ENCODE data around the gene SGMS1. TPM values are rescaled to one million over a fixed set of nuclear protein-coding genes. Genes with fewer than 3 reads are reported as not detected.

SGMS1 gene
- polyA plus RNA-seq, 1 donor from 2014 or later, result 8.0 TPM

DNA sequence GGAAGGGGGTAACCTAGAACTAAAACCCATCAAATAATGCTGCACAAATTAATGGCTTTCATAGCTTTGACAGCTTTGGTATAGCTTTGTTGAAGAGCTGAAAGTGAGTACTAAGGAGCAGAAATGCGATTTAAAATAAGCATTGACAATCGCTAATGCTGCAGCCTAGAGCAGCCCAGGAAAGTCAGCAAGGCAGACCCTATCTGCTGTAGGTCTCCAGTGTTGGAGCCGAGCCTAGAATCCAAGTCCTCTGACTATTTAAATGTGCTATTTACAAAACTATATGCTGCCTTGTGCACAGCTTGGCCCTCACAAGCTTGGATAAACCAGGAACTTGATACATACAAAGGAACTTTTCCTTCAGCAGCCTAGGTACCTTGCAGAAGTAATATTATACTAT is 307.6 kb downstream of the SGMS1 start:
- TF ChIP-seq RAD21 (conservative IDR thresholded peaks at IDR 0.05) (no peak), EP300 (conservative IDR thresholded peaks at IDR 0.05; ENCODE audit: poor library complexity, severe bottlenecking) (no peak), MXI1 (conservative IDR thresholded peaks at IDR 0.05; ENCODE audit: poor library complexity, severe bottlenecking) (no peak)
- Histone ChIP-seq H3K4me2 (ENCODE audit: low read length) (no peak overlapping the region), H3K27me3 (ENCODE audit: insufficient read depth, low read depth, low read length) (no peaks in the 10 kb centered on the region), H3K4me3 (ENCODE audit: low read length) (no peak overlapping the region), H2AFZ (ENCODE audit: low read depth, low read length) (no peak overlapping the region), H3K9ac (ENCODE audit: low read length) (no peak overlapping the region), H3K9me2 (ENCODE audit: insufficient read depth, low read length) (no peaks in the 10 kb centered on the region), H4K20me1 (ENCODE audit: insufficient read depth) (no peaks in the 10 kb centered on the region), H3K9me3 (ENCODE audit: low read length) (no peaks in the 10 kb centered on the region), H3K36me3 (ENCODE audit: insufficient read depth, low read length) (no peaks in the 10 kb centered on the region), H3K79me2 (replicated peaks; ENCODE audit: insufficient read depth, low read length) (no peaks in the 10 kb centered on the region), H3F3A (ENCODE audit: insufficient read depth, low read length, poor library complexity, severe bottlenecking) (no peaks in the 10 kb centered on the region), H3K27ac (ENCODE audit: low read length) (no peak overlapping the region)

DNA sequence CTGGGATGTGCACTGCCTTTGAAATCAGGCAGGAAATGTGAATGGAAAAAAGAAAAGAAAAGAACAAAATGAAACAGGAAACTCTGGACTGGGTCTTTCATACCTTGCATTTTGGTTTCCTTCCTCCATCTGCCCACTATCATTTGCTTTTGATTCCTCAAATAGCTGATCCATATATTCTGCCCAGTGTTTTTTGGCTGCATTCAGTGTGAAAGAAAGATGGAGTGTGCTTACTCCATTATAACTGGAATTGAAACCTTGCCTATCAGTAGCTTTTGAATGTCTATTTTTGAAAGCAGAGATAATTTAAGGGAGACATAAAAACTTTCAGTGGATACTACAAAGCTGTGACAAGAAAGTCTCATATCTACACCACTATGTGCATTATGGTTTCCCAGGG is 308.3 kb downstream of the SGMS1 start:
- H3K9ac ChIP-seq (ENCODE audit: low read length), result no peak overlapping the region
- H3K9me3 ChIP-seq (ENCODE audit: low read length), result no peaks in the 10 kb centered on the region
- no peak overlapping the region for H3K4me3 ChIP-seq (ENCODE audit: low read length)
- H3K27ac ChIP-seq (ENCODE audit: low read length), result no peak overlapping the region
- H3K4me2 ChIP-seq (ENCODE audit: low read length), result no peak overlapping the region
- H4K20me1 ChIP-seq (ENCODE audit: insufficient read depth), result no peaks in the 10 kb centered on the region
- no peaks in the 10 kb centered on the region for H3K9me2 ChIP-seq (ENCODE audit: insufficient read depth, low read length)
- H3K36me3 ChIP-seq (ENCODE audit: insufficient read depth, low read length), result no peaks in the 10 kb centered on the region
- H3F3A ChIP-seq (ENCODE audit: insufficient read depth, low read length, poor library complexity, severe bottlenecking), result no peaks in the 10 kb centered on the region
- H3K79me2 ChIP-seq (replicated peaks; ENCODE audit: insufficient read depth, low read length), result no peaks in the 10 kb centered on the region
- no peak overlapping the region for H2AFZ ChIP-seq (ENCODE audit: low read depth, low read length)
- no peak for TF ChIP-seq POLR2AphosphoS5 (IDR thresholded peaks at IDR 0.05)
- no peak for TF ChIP-seq EZH2 (IDR thresholded peaks at IDR 0.05; ENCODE audit: borderline replicate concordance, insufficient read depth, low read length, poor library complexity, severe bottlenecking)
- TF ChIP-seq SMC3 (conservative IDR thresholded peaks at IDR 0.05; ENCODE audit: poor library complexity), result no peak
- no peak for TF ChIP-seq EP300 (conservative IDR thresholded peaks at IDR 0.05; ENCODE audit: poor library complexity, severe bottlenecking)
- TF ChIP-seq, protein P1, sequence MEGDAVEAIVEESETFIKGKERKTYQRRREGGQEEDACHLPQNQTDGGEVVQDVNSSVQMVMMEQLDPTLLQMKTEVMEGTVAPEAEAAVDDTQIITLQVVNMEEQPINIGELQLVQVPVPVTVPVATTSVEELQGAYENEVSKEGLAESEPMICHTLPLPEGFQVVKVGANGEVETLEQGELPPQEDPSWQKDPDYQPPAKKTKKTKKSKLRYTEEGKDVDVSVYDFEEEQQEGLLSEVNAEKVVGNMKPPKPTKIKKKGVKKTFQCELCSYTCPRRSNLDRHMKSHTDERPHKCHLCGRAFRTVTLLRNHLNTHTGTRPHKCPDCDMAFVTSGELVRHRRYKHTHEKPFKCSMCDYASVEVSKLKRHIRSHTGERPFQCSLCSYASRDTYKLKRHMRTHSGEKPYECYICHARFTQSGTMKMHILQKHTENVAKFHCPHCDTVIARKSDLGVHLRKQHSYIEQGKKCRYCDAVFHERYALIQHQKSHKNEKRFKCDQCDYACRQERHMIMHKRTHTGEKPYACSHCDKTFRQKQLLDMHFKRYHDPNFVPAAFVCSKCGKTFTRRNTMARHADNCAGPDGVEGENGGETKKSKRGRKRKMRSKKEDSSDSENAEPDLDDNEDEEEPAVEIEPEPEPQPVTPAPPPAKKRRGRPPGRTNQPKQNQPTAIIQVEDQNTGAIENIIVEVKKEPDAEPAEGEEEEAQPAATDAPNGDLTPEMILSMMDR (IDR thresholded peaks at IDR 0.05; ENCODE audit: poor library complexity, severe bottlenecking), result no peak
- H3K27me3 ChIP-seq (ENCODE audit: insufficient read depth, low read depth, low read length), result no peaks in the 10 kb centered on the region

DNA sequence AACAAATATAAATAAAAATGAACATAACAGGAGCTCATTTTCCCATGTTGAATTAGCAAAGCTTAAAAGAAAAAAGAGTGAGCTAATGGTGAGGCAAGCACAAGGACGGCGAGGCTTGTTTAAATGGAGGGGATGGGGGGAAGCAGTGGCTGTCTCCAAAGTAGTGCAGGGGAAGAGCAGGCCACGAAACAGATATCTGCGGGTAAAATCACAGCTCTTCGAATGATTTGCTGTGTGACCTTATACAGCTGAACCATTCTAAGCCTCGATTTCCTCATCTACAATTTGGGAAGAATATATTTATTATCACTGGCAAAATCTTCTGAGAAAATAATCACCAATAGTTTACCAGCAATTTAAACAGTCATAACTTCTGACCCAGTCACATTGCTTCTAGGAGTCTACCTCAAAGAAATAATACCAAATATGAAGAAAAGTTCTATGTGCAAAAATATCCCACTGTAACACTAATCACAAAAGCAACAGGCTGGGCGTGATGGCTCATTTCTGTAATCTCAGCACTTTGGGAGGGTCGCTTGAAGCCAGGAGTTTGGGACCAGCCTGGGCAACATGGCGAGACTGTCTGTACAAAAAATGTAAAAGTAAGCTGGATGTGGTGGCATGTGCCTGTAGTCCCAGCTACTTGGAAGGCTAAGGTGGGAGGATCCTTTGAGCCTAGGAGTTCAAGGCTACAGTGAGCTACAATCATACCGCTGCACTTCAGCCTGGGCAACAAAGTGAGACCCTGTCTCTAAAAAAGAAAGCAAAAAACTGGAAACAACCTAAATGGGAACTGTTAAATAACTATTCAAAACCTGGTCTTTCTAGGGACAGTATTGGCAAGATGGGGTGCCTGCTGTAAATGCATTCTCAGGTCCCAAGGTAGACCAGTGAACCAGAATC is 309.3 kb downstream of the SGMS1 start:
- Histone ChIP-seq H3K4me3 (ENCODE audit: low read length) (no peak overlapping the region), H3K4me2 (ENCODE audit: low read length) (no peak overlapping the region), H3K79me2 (replicated peaks; ENCODE audit: insufficient read depth, low read length) (no peaks in the 10 kb centered on the region), H3K9ac (ENCODE audit: low read length) (no peak overlapping the region), H3K9me3 (ENCODE audit: low read length) (no peaks in the 10 kb centered on the region), H2AFZ (ENCODE audit: low read depth, low read length) (no peak overlapping the region), H3F3A (ENCODE audit: insufficient read depth, low read length, poor library complexity, severe bottlenecking) (no peaks in the 10 kb centered on the region), H3K36me3 (ENCODE audit: insufficient read depth, low read length) (no peaks in the 10 kb centered on the region), H3K27me3 (ENCODE audit: insufficient read depth, low read depth, low read length) (no peaks in the 10 kb centered on the region), H4K20me1 (ENCODE audit: insufficient read depth) (no peaks in the 10 kb centered on the region), H3K27ac (ENCODE audit: low read length) (no peak overlapping the region), H3K9me2 (ENCODE audit: insufficient read depth, low read length) (no peaks in the 10 kb centered on the region)
- TF ChIP-seq RAD21 (conservative IDR thresholded peaks at IDR 0.05) (no peak), POLR2AphosphoS5 (IDR thresholded peaks at IDR 0.05) (no peak), SMC3 (conservative IDR thresholded peaks at IDR 0.05; ENCODE audit: poor library complexity) (no peak), MXI1 (conservative IDR thresholded peaks at IDR 0.05; ENCODE audit: poor library complexity, severe bottlenecking) (no peak)
- TF ChIP-seq, protein P1 (IDR thresholded peaks at IDR 0.05; ENCODE audit: poor library complexity, severe bottlenecking), result no peak

All from neural cell (in vitro differentiated cells).